Mesodermal cell (in vitro differentiated cells): ENCODE measurements around the gene FUCA1.
"Not testable (repeated sequence)": the region's sequence is repeated elsewhere in the genome, so short reads cannot be mapped to it uniquely, and the experiment has no call there.

Experiments
- H3K27ac ChIP-seq: 2 replicates; pipeline ENCODE4 v1.7.0; 2013; ENCODE audit warnings: mild to moderate bottlenecking, low read depth, low read length, moderate library complexity; ENCODE audit not compliant: severe bottlenecking
- H3K36me3 ChIP-seq: 2 replicates; pipeline ENCODE4 v1.7.1; 2013; ENCODE audit warnings: mild to moderate bottlenecking, low read length, moderate library complexity; ENCODE audit not compliant: control insufficient read depth, insufficient read depth
- H3K4me1 ChIP-seq: one replicate; pipeline ENCODE4 v1.7.1; 2013; ENCODE audit warnings: mild to moderate bottlenecking, low read length; ENCODE audit not compliant: insufficient read depth, control insufficient read depth, poor library complexity, severe bottlenecking
- H3K4me3 ChIP-seq: 2 replicates; pipeline ENCODE4 v1.7.0; 2013; ENCODE audit warnings: low read length, control low read depth, mild to moderate bottlenecking; ENCODE audit not compliant: insufficient read depth, poor library complexity, severe bottlenecking; ENCODE audit errors: extremely low read depth
- H3K9me3 ChIP-seq: 2 replicates; pipeline ENCODE4 v1.7.1; 2013; ENCODE audit warnings: mild to moderate bottlenecking, low read length, moderate library complexity; ENCODE audit not compliant: control insufficient read depth
- WGBS, 2 experiments: methylation state at CpG; one replicate each; pipeline ENCODE4 v1.1.5; 2013; ENCODE audit warnings: missing lambda C conversion rate in 2 of 2; ENCODE audit not compliant: insufficient coverage in 2 of 2; 5-methylcytosine and 5-hydroxymethylcytosine counted together

The FUCA1 gene

GRCh38 chr1:23843644-23844043, 24.4 kb downstream of the FUCA1 start:
- H3K4me3 ChIP-seq, result no peak overlapping the region
- H3K36me3 ChIP-seq, result no peaks in the 10 kb centered on the region
- 80% methylated on average over 1 to 3 of the region's 5 CpGs for WGBS, 2 experiments
- no peaks in the 10 kb centered on the region for H3K4me1 ChIP-seq
- H3K9me3 ChIP-seq, result no peaks in the 10 kb centered on the region
- no peak overlapping the region for H3K27ac ChIP-seq

GRCh38 chr1:23838401-23838866, 29.7 kb downstream of the FUCA1 start:
- Histone ChIP-seq H3K4me1 (no peaks in the 10 kb centered on the region), H3K36me3 (no peaks in the 10 kb centered on the region), H3K27ac (no peak overlapping the region), H3K4me3 (no peak overlapping the region), H3K9me3 (no peaks in the 10 kb centered on the region)
- 18 to 28% methylated on average over 4 of the region's 21 CpGs for WGBS, 2 experiments

GRCh38 chr1:23837908-23838307, 30.2 kb downstream of the FUCA1 start:
- Histone ChIP-seq H3K27ac (no peak overlapping the region), H3K4me1 (no peaks in the 10 kb centered on the region), H3K4me3 (no peak overlapping the region), H3K36me3 (no peaks in the 10 kb centered on the region), H3K9me3 (no peaks in the 10 kb centered on the region)
- 39 to 51% methylated on average over 9 to 11 of the region's 13 CpGs for WGBS, 2 experiments

- H3K4me3 ChIP-seq, result no peak overlapping the region
- no peaks in the 10 kb centered on the region for H3K4me1 ChIP-seq
- H3K27ac ChIP-seq, result no peak overlapping the region
- H3K36me3 ChIP-seq, result no peaks in the 10 kb centered on the region
- H3K9me3 ChIP-seq, result no peaks in the 10 kb centered on the region
- 63% methylated on average over 2 of the region's 3 CpGs; no CpG with 5 or more reads in 1 of the 2 experiments for WGBS, 2 experiments
These were observed 32.1 kb downstream of the FUCA1 start for GRCh38 chr1:23836037-23836436.

GRCh38 chr1:23834156-23834555, 33.9 kb downstream of the FUCA1 start:
- WGBS, 2 experiments, result 87 to 89% methylated on average over 4 to 5 of the region's 6 CpGs
- H3K27ac ChIP-seq, H3K9me3 ChIP-seq, H3K4me1 ChIP-seq, H3K36me3 ChIP-seq, H3K4me3 ChIP-seq: not testable (repeated sequence)

GRCh38 chr1:23827717-23828116, 40.4 kb downstream of the FUCA1 start:
- Histone ChIP-seq H3K27ac (no peak overlapping the region), H3K4me3 (no peak overlapping the region), H3K36me3 (no peaks in the 10 kb centered on the region), H3K4me1 (peaks cover 5% of the 10 kb centered on the region), H3K9me3 (no peaks in the 10 kb centered on the region)
- WGBS, 2 experiments, result 100% methylated on average over 1 of the region's 1 CpG

GRCh38 chr1:23826590-23826989, 41.5 kb downstream of the FUCA1 start:
- H3K36me3 ChIP-seq, H3K27ac ChIP-seq, H3K4me3 ChIP-seq, H3K4me1 ChIP-seq, H3K9me3 ChIP-seq: not testable (repeated sequence)
- 93 to 94% methylated on average over 12 of the region's 13 CpGs for WGBS, 2 experiments

- H3K36me3 ChIP-seq, result no peaks in the 10 kb centered on the region
- H3K4me3 ChIP-seq, result peak overlapping the region; percentile 72
- WGBS, 2 experiments, result 74 to 82% methylated on average over 13 to 18 of the region's 24 CpGs
These were observed 42.1 kb downstream of the FUCA1 start for GRCh38 chr1:23825762-23826522.

GRCh38 chr1:23825076-23825761, 42.9 kb downstream of the FUCA1 start, which contains the start of gene HMGCL:
Gene HMGCL, minus strand, starts transcription at chr1:23825429. Its CDS starts 14 bp downstream, at chr1:23825415.
- Histone ChIP-seq H3K9me3 (no peaks in the 10 kb centered on the region), H3K27ac (peak within 1 kb of the TSS; percentile 55), H3K4me3 (peak within 1 kb of the TSS; percentile 72), H3K4me1 (peaks cover 5% of the 10 kb centered on the region), H3K36me3 (no peaks in the 10 kb centered on the region)
- WGBS, 2 experiments, result 0% methylated on average over 30 to 32 of the region's 42 CpGs

More at GRCh38 chr1:23825762-23826522, 42.1 kb downstream of the FUCA1 start:
- H3K27ac ChIP-seq, result peak overlapping the region; percentile 10
- H3K4me1 ChIP-seq, result peaks cover 5% of the 10 kb centered on the region
- no peaks in the 10 kb centered on the region for H3K9me3 ChIP-seq

GRCh38 chr1:23824711-23825075, 43.4 kb downstream of the FUCA1 start:
- Histone ChIP-seq H3K9me3 (no peaks in the 10 kb centered on the region), H3K4me1 (peaks cover 5% of the 10 kb centered on the region), H3K36me3 (no peaks in the 10 kb centered on the region), H3K4me3 (peak overlapping the region; percentile 72), H3K27ac (peak overlapping the region; percentile 55)
- WGBS, 2 experiments, result 3 to 9% methylated on average over 6 of the region's 8 CpGs

GRCh38 chr1:23823767-23824166, 44.3 kb downstream of the FUCA1 start:
- Histone ChIP-seq H3K9me3 (no peaks in the 10 kb centered on the region), H3K27ac (no peak overlapping the region), H3K36me3 (peaks cover 5% of the 10 kb centered on the region), H3K4me3 (no peak overlapping the region), H3K4me1 (peaks cover 5% of the 10 kb centered on the region)
- 93 to 94% methylated on average over 6 of the region's 7 CpGs for WGBS, 2 experiments
